GM13977 (cell line): Measurements from ENCODE around the gene ANKRD55.

Experiments
- DNase-seq: peaks from one replicate; pipeline ENCODE4 v3.0.0; 2012; ENCODE audit warnings: low spot score
- in situ Hi-C: fragments of 300-500 bp; cut with MboI; formaldehyde crosslinking; loops from one replicate; pipeline ENCODE4 v1.12.0; 2022; ENCODE audit warnings: low sequenced_read_pairs, low pct_unique_long_range_greater_than_20kb, mixed read lengths, inconsistent platforms; ENCODE audit not compliant: unreplicated experiment
- TF ChIP-seq, protein P1 (sequence below): IDR thresholded peaks from 2 replicates; pipeline ENCODE4 v1.5.1; 2012; ENCODE audit warnings: mild to moderate bottlenecking, control low read depth; ENCODE audit not compliant: insufficient read depth; ENCODE audit errors: extremely low read depth, missing control alignments

Gene ANKRD55

DNA sequence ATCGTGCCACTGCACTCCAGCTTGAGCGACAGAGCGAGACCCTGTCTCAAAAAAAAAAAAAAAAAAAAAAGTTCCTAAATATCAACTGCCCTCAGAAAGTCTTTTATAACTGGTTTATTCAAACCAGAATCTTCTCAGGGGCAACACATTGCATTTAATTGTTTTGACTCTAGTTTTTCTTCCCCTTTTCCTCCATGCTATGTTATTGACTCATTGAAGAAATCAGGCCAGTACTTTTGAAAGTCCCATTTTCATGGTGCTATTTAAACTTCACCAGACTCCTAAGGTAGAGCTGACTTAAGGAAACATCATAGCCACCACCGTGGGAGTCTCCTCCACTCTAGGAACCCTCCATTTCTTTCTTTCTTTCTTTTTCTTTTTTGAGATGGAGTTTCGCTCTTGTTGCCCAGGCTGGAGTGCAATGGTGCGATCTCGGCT is 155.3 kb downstream of the ANKRD55 start:
- TF ChIP-seq, protein P1, sequence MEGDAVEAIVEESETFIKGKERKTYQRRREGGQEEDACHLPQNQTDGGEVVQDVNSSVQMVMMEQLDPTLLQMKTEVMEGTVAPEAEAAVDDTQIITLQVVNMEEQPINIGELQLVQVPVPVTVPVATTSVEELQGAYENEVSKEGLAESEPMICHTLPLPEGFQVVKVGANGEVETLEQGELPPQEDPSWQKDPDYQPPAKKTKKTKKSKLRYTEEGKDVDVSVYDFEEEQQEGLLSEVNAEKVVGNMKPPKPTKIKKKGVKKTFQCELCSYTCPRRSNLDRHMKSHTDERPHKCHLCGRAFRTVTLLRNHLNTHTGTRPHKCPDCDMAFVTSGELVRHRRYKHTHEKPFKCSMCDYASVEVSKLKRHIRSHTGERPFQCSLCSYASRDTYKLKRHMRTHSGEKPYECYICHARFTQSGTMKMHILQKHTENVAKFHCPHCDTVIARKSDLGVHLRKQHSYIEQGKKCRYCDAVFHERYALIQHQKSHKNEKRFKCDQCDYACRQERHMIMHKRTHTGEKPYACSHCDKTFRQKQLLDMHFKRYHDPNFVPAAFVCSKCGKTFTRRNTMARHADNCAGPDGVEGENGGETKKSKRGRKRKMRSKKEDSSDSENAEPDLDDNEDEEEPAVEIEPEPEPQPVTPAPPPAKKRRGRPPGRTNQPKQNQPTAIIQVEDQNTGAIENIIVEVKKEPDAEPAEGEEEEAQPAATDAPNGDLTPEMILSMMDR, result no peak
- in situ Hi-C loops, result no loop called here
- DNase-seq, result no peak

- in situ Hi-C loops, result no loop called here
- TF ChIP-seq, protein P1, result no peak
- no peak for DNase-seq
These were observed 156.6 kb downstream of the ANKRD55 start for GRCh38 chr5:56076486-56076885.

DNA sequence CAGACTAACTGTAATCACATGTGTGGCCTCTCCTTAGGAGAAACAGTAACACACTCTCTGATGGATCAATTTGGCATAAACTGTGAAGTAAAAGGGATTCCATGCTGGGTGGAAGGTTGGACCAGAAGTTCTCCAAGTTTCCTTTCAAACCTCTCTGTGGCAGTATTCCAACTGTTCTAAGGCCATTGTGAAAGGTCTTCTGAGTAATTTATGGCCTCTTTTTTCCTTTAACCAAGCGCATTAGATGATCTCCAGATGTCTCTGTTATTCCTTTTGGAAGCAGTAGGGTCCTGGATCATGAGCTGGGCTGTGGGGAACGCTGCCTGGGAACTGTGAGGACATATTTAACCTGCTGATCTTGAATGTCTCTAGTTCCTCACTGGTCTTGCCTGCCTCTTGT is 157.8 kb downstream of the ANKRD55 start:
- in situ Hi-C loops, result no loop called here
- no peak for DNase-seq
- TF ChIP-seq, protein P1, result no peak

- no peak for DNase-seq
- in situ Hi-C loops, result no loop called here
- TF ChIP-seq, protein P1, result no peak
These were observed 160.0 kb downstream of the ANKRD55 start for GRCh38 chr5:56072863-56073766.

DNA sequence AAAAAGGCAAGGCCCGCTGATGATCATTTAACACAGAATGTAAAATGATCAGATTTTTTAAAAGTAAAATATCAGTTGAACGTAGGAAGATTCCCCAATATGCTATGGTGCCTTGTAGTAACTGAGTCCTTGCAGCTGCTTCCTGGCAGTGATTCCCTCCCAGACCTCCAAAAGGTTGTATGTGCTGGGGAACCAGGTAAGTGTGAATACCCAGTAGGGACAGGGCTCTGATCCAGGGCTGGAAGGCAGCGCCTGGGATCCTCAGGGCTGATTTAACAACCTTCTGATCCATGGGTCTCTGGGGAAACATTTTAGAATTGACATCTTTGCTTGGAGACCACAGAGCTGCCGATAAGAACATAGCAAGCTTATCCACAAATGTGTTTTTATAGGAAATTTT is 161.7 kb downstream of the ANKRD55 start:
- no peak for DNase-seq
- in situ Hi-C loops, result no loop called here
- TF ChIP-seq, protein P1, result no peak

DNA sequence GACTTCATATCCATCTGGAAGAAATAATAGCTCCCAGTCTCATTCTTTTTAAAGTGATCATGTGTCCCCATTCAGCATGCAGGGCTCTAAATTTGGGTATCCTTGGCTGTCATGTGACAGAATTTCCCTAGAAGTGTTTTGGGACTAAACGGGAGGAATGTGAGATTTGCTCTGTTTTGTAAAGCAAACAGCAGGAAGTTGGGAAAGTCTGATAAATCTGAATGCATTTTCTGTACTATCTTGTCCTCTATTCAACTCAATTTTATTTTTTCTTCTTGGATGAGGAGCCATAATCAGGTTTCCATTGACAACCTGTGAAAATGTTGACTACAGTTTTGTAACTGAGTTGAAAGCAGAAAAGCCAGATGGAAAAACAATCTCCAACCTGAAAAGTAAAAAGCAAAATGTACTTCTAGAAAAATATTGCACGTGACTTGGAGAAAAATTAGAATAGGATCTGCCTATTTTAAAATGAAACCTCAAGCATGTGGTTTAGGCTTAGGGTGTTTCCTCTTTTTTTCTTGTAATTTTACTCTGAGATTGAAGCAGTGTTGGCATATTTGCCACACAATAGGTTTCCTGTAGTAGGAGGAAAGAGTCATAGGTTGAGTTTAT is 162.2 kb downstream of the ANKRD55 start:
- no peak for DNase-seq
- in situ Hi-C loops, result no loop called here

More for the DNA sequence above, 162.2 kb downstream of the ANKRD55 start:
- TF ChIP-seq, protein P1, result no peak
